Measurements from ENCODE around the gene SUGT1.
"Not testable (repeated sequence)": the region's sequence is repeated elsewhere in the genome, so short reads cannot be mapped to it uniquely, and the experiment has no call there.

GRCh38 chr13:52708266-52708665, 55.6 kb downstream of the SUGT1 start:
- not testable (repeated sequence) for TF ChIP-seq CTCF, POLR2A (IDR thresholded peaks at IDR 0.05)
